K562 (cell line): ENCODE data around the gene CC2D1A. TPM values are rescaled to one million over a fixed set of nuclear protein-coding genes. Genes with fewer than 3 reads are reported as not detected.

Experiments
- ARID1B ChIP-seq: fragments of 450-650 bp; IDR thresholded peaks from 2 replicates; pipeline ENCODE4 v1.6.1; 2016; ENCODE audit warnings: antibody characterized with exemption, mild to moderate bottlenecking, inconsistent platforms
- BRD9 ChIP-seq: fragments of 450-650 bp; IDR thresholded peaks from 2 replicates; pipeline ENCODE4 v1.6.1; 2018; ENCODE audit warnings: low read depth; ENCODE audit not compliant: partially characterized antibody
- DACH1 ChIP-seq: fragments of 450-650 bp; IDR thresholded peaks from 2 replicates; pipeline ENCODE4 v1.6.1; 2018; ENCODE audit not compliant: partially characterized antibody
- EGR1 ChIP-seq: fragments of 450-650 bp; conservative IDR thresholded peaks from 2 replicates; pipeline ENCODE4 v1.6.1; 2017; ENCODE audit warnings: mild to moderate bottlenecking
- MXI1 ChIP-seq: IDR thresholded peaks from 2 replicates; pipeline ENCODE4 v1.6.1; 2011; ENCODE audit warnings: low read depth, mild to moderate bottlenecking, improper control_type of control experiment, low read length
- NEUROD1 ChIP-seq: fragments of 150-350 bp; IDR thresholded peaks from 2 replicates; pipeline ENCODE4 v1.6.1; 2014; ENCODE audit warnings: borderline replicate concordance, low read length, low read depth; ENCODE audit not compliant: partially characterized antibody
- NFATC3 ChIP-seq: fragments of 450-650 bp; IDR thresholded peaks from 2 replicates; pipeline ENCODE4 v1.6.1; 2017; ENCODE audit warnings: mild to moderate bottlenecking
- NFE2L1 ChIP-seq: fragments of 450-650 bp; IDR thresholded peaks from 2 replicates; pipeline ENCODE4 v1.6.1; 2016; ENCODE audit warnings: missing genetic modification characterization, low read depth, mild to moderate bottlenecking, missing compliant biosample characterization, moderate library complexity, borderline replicate concordance
- RFX7 ChIP-seq: fragments of 250-450 bp; sonication (Bioruptor Pico); IDR thresholded peaks from 2 replicates; pipeline ENCODE4 v1.5.1; 2021; ENCODE audit warnings: mild to moderate bottlenecking
- ZNF175 ChIP-seq: fragments of 200-800 bp; sonication (Bioruptor generic); IDR thresholded peaks from 2 replicates; pipeline ENCODE4 v1.6.1; 2016; ENCODE audit warnings: low read depth, mild to moderate bottlenecking, missing genetic modification characterization, missing compliant biosample characterization
- ZNF263 ChIP-seq: sonication (generic); formaldehyde crosslinking; IDR thresholded peaks from 2 replicates; pipeline ENCODE4 v1.8.0; 2022; ENCODE audit warnings: mild to moderate bottlenecking, missing genetic modification reagents, borderline replicate concordance
- ZNF274 ChIP-seq: IDR thresholded peaks from 2 replicates; pipeline ENCODE4 v1.6.1; 2011; ENCODE audit warnings: low read depth, mild to moderate bottlenecking, low read length, moderate library complexity, borderline replicate concordance
- ZNF696 ChIP-seq: fragments of 250-450 bp; sonication (Bioruptor Pico); conservative IDR thresholded peaks from 2 replicates; pipeline ENCODE4 v1.4.0; 2020; ENCODE audit warnings: mild to moderate bottlenecking, moderate library complexity
- polyA plus RNA-seq, 8 experiments: library from polyadenylated mRNA; depleted of rRNA in 4 of 8; stranded (reverse) in 5 of 8; unstranded in 3 of 8; fragments of >200 nt; fragmentation: Nextera tagmentation in 2 of 8; fragmentation: Illumina TruSeq in 1 of 8; extraction: Ambion mirVana in 2 of 8; extraction: Trizol in 1 of 8; gene quantifications; 2 replicates each; pipeline versions ENCODE4 v1.2.1 to v1.2.3, GENCODE V29; 2011 to 2014; ENCODE audit warnings: inconsistent platforms in 1 of 8, missing spikeins in 1 of 8
- total RNA-seq, 7 experiments: library from RNA; depleted of rRNA in 6 of 7; stranded (reverse); fragments of >200 nt in 6 of 7; fragmentation: Illumina TruSeq in 2 of 7; extraction: Trizol in 2 of 7; gene quantifications; 2 replicates each; pipeline versions ENCODE4 v1.2.1 to v1.2.3, GENCODE V29; 2011 to 2021; ENCODE audit warnings: low replicate concordance in 1 of 7
- TF ChIP-seq, protein P1 (sequence below): fragments of 250-450 bp; sonication (Bioruptor Pico); IDR thresholded peaks from 2 replicates; pipeline ENCODE4 v1.9.0; 2021; ENCODE audit warnings: mild to moderate bottlenecking
- TF ChIP-seq, protein P2 (sequence below), 3 experiments: fragments of 200-800 bp in 1 of 3; sonication (Bioruptor generic) in 1 of 3; sonication (generic) in 1 of 3; formaldehyde crosslinking in 1 of 3; IDR thresholded peaks; 2 replicates each; pipeline versions ENCODE4 v1.6.1 to v1.8.0; 2016 to 2022; ENCODE audit warnings: mild to moderate bottlenecking in 2 of 3, missing compliant biosample characterization in 2 of 3, missing genetic modification characterization in 2 of 3, missing genetic modification reagents in 1 of 3
- TF ChIP-seq, protein P3 (sequence below): sonication (generic); IDR thresholded peaks from 2 replicates; pipeline ENCODE4 v1.6.1; 2016
- TF ChIP-seq, protein P4 (sequence below): fragments of 250-450 bp; sonication (Bioruptor Pico); IDR thresholded peaks from 2 replicates; pipeline ENCODE4 v1.4.0; 2020; ENCODE audit warnings: mild to moderate bottlenecking, moderate library complexity
- TF ChIP-seq, protein P5 (sequence below): sonication (generic); formaldehyde crosslinking; IDR thresholded peaks from 2 replicates; pipeline ENCODE4 v1.8.0; 2022; ENCODE audit warnings: mild to moderate bottlenecking, missing genetic modification reagents
- TF ChIP-seq, protein P6 (sequence below): sonication (generic); formaldehyde crosslinking; IDR thresholded peaks from 2 replicates; pipeline ENCODE4 v1.8.0; 2022; ENCODE audit warnings: missing genetic modification reagents, mild to moderate bottlenecking, borderline replicate concordance

Gene CC2D1A
- total and polyA plus RNA-seq, 9 of the 15 experiments (the other 6 are each of a cell fraction or from before 2014, with no cell fraction given): 0.32 to 31.0 (median 12.9) TPM

DNA sequence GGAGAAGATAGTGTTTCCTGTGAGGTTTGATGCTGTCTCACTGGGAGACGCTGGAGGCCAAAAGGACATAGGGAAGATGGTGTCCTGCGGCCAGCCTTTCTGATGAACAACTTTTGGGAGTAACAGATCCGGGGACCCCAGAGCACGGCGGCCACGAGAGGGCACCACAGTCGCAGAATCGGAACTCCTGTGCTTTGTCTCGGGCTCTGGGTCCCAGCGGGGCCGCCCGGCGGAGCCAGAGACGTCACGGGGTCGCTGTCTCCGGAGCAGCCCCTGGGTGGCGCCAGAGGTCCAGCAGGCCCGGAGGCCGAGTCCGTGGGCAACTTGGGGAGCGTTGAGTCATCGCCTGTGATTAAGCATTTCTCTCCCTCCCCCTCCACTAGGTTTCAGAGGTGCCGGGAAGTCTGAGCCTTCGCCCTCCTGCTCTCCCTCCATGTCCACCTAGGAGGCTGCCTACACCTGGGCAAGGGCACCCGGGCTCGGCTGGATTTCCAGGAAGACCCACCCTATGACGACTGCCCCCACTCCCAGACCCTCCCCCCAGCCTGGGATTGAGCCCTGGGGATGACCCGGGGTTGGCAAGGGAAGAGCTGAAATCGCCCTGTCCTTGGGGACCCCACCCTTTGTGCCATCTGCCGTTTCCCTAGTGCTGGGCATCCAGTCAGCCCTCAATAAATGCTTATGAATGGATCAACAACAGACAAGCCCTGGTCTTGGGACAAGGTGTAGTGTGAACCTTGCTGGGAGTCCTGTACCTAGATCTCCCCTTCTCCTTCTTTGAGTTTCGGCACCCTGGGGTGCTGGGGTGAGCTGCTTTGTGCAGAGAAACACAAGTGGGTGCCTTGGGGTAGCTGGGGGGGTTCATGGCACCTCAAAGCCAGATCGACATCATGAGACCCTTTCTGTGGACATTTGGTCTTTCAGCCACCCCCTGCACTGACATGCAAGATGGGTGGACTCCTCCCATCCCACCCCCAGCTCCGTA, 25.6 kb upstream of the CC2D1A start (continued):
- TF ChIP-seq ZNF263 (CRISPR knock-in tag) (peak; percentile 70; the same call in 1 of the 2 replicates), ZNF175 (CRISPR knock-in tag) (peak; percentile 36; the same call in 1 of the 2 replicates), ARID1B (peak; percentile 81), RFX7 (CRISPR knock-in tag) (no peak), BRD9 (peak; percentile 82), NEUROD1 (peak; percentile 71), NFE2L1 (tag) (no peak), DACH1 (no peak), EGR1 (peak; percentile 64), ZNF274 (no peak), MXI1 (no peak), ZNF696 (CRISPR knock-in tag) (no peak), NFATC3 (no peak)
- TF ChIP-seq, protein P1, sequence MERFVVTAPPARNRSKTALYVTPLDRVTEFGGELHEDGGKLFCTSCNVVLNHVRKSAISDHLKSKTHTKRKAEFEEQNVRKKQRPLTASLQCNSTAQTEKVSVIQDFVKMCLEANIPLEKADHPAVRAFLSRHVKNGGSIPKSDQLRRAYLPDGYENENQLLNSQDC (CRISPR knock-in tag): no peak
- TF ChIP-seq, protein P2, sequence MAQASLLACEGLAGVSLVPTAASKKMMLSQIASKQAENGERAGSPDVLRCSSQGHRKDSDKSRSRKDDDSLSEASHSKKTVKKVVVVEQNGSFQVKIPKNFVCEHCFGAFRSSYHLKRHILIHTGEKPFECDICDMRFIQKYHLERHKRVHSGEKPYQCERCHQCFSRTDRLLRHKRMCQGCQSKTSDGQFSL (CRISPR knock-in tag; IDR thresholded peaks at IDR 0.05): 0 out of 2 replicates have a peak, but pooled peaks have one; percentile 34
- TF ChIP-seq, protein P2 (tag; IDR thresholded peaks at IDR 0.05): no peak
- TF ChIP-seq, protein P3, sequence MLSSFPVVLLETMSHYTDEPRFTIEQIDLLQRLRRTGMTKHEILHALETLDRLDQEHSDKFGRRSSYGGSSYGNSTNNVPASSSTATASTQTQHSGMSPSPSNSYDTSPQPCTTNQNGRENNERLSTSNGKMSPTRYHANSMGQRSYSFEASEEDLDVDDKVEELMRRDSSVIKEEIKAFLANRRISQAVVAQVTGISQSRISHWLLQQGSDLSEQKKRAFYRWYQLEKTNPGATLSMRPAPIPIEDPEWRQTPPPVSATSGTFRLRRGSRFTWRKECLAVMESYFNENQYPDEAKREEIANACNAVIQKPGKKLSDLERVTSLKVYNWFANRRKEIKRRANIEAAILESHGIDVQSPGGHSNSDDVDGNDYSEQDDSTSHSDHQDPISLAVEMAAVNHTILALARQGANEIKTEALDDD: no peak; the same call in 1 of the 2 replicates
- TF ChIP-seq, protein P4, sequence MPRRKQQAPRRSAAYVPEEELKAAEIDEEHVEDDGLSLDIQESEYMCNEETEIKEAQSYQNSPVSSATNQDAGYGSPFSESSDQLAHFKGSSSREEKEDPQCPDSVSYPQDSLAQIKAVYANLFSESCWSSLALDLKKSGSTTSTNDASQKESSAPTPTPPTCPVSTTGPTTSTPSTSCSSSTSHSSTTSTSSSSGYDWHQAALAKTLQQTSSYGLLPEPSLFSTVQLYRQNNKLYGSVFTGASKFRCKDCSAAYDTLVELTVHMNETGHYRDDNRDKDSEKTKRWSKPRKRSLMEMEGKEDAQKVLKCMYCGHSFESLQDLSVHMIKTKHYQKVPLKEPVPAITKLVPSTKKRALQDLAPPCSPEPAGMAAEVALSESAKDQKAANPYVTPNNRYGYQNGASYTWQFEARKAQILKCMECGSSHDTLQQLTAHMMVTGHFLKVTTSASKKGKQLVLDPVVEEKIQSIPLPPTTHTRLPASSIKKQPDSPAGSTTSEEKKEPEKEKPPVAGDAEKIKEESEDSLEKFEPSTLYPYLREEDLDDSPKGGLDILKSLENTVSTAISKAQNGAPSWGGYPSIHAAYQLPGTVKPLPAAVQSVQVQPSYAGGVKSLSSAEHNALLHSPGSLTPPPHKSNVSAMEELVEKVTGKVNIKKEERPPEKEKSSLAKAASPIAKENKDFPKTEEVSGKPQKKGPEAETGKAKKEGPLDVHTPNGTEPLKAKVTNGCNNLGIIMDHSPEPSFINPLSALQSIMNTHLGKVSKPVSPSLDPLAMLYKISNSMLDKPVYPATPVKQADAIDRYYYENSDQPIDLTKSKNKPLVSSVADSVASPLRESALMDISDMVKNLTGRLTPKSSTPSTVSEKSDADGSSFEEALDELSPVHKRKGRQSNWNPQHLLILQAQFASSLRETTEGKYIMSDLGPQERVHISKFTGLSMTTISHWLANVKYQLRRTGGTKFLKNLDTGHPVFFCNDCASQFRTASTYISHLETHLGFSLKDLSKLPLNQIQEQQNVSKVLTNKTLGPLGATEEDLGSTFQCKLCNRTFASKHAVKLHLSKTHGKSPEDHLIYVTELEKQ (CRISPR knock-in tag): no peak
- TF ChIP-seq, protein P5, sequence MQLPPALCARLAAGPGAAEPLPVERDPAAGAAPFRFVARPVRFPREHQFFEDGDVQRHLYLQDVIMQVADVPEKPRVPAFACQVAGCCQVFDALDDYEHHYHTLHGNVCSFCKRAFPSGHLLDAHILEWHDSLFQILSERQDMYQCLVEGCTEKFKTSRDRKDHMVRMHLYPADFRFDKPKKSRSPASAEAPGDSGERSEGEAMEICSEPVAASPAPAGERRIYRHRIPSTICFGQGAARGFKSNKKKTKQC (CRISPR knock-in tag): no peak
- TF ChIP-seq, protein P6, sequence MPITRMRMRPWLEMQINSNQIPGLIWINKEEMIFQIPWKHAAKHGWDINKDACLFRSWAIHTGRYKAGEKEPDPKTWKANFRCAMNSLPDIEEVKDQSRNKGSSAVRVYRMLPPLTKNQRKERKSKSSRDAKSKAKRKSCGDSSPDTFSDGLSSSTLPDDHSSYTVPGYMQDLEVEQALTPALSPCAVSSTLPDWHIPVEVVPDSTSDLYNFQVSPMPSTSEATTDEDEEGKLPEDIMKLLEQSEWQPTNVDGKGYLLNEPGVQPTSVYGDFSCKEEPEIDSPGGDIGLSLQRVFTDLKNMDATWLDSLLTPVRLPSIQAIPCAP (CRISPR knock-in tag): no peak
